Spleen (tissue), 13 donors: ENCODE data around the gene NFS1. TPM values are rescaled to one million over a fixed set of nuclear protein-coding genes. Genes with fewer than 3 reads are reported as not detected.
"Not testable (repeated sequence)": the region's sequence is repeated elsewhere in the genome, so short reads cannot be mapped to it uniquely, and the experiment has no call there.

Experiments used
- DNase-seq: peaks from one replicate; pipeline ENCODE4 v3.0.0-alpha.2; 2020
- H3K27ac ChIP-seq, 8 donors: fragments of 200-600 bp; sonication (generic) in 7 of 8; 1 replicate in 4 of 8; 2 replicates in 4 of 8; pipeline versions ENCODE4 v1.5.0 to v1.8.0; 2016 to 2021; ENCODE audit warnings: inconsistent platforms in 4 of 8, mild to moderate bottlenecking in 4 of 8, moderate library complexity in 1 of 8
- H3K27me3 ChIP-seq, 7 donors: fragments of 200-600 bp; sonication (generic) in 6 of 7; replicated peaks in 1 of 7; 1 replicate in 4 of 7; 2 replicates in 3 of 7; pipeline versions ENCODE4 v1.5.0 to v1.8.0; 2016 to 2021; ENCODE audit warnings: inconsistent platforms in 3 of 7, mild to moderate bottlenecking in 1 of 7
- H3K36me3 ChIP-seq, 6 donors: fragments of 200-600 bp; sonication (generic) in 5 of 6; 1 replicate in 4 of 6; 2 replicates in 2 of 6; pipeline versions ENCODE4 v1.5.0 to v1.8.0; 2016 to 2021; ENCODE audit warnings: inconsistent platforms in 2 of 6
- H3K4me1 ChIP-seq, 6 donors: fragments of 200-600 bp; sonication (generic) in 5 of 6; 1 replicate in 3 of 6; 2 replicates in 3 of 6; pipeline versions ENCODE4 v1.5.0 to v1.8.0; 2016 to 2021; ENCODE audit warnings: inconsistent platforms in 3 of 6
- H3K4me3 ChIP-seq, 8 donors: fragments of 200-600 bp; sonication (generic) in 7 of 8; 1 replicate in 4 of 8; 2 replicates in 4 of 8; pipeline versions ENCODE4 v1.5.0 to v1.8.0; 2016 to 2021; ENCODE audit warnings: inconsistent platforms in 4 of 8, mild to moderate bottlenecking in 4 of 8, moderate library complexity in 2 of 8
- H3K9me3 ChIP-seq, 8 donors: fragments of 200-600 bp; sonication (generic) in 7 of 8; 1 replicate in 4 of 8; 2 replicates in 4 of 8; pipeline versions ENCODE4 v1.5.0 to v1.8.0; 2016 to 2021; ENCODE audit warnings: inconsistent platforms in 4 of 8
- POLR2A ChIP-seq, 3 donors: fragments of 450-650 bp; IDR thresholded peaks; one replicate each; pipeline ENCODE4 v1.5.1; 2017; ENCODE audit warnings: antibody characterized with exemption in 3 of 3, mild to moderate bottlenecking in 1 of 3
- POLR2AphosphoS5 ChIP-seq, 3 donors: sonication (generic); formaldehyde crosslinking; IDR thresholded peaks; one replicate each; pipeline ENCODE4 v1.5.1; 2017; ENCODE audit warnings: antibody characterized with exemption in 3 of 3
- WGBS, 5 donors: extraction: QIAGEN DNeasy Blood & Tissue Kit in 3 of 5; methylation state at CpG; one replicate each; pipeline versions ENCODE4 v1.1.5 to v1.1.7; 2013 to 2018; 5-methylcytosine and 5-hydroxymethylcytosine counted together
- intact Hi-C: fragments of 100-400 bp; cut with DNase I; formaldehyde crosslinking; loops from one replicate; pipeline ENCODE4 v1.15.0; 2023; ENCODE audit warnings: low total_unique reads
- long read RNA-seq, 2 donors: transcript quantifications; one replicate each; lab custom pipeline, GENCODE V29; 2026
- polyA plus RNA-seq, 3 donors: library from polyadenylated mRNA; stranded (reverse); fragments of 200-250 nt; gene quantifications; one replicate each; pipeline ENCODE4 v1.2.1, GENCODE V29; 2013
- total RNA-seq, 7 donors: library from RNA; depleted of rRNA in 3 of 7; stranded (reverse); fragments of >200 nt in 3 of 7; fragmentation: NEBNext Ultra II Directional in 4 of 7; extraction: Animal tissue kit (Norgen Biotek cat#: 25700) in 4 of 7; gene quantifications; one replicate each; pipeline versions ENCODE4 v1.1.0 to v1.2.1, GENCODE V29; 2016 to 2021
- TF ChIP-seq, protein P1 (sequence below), 11 experiments: fragments of 200-600 bp in 7 of 11; fragments of 450-650 bp in 4 of 11; sonication (generic) in 4 of 11; IDR thresholded peaks in 8 of 11; conservative IDR thresholded peaks in 3 of 11; 1 replicate in 7 of 11; 2 replicates in 4 of 11; pipeline versions ENCODE4 v1.4.0 to v1.8.0; 2016 to 2021; ENCODE audit warnings: antibody characterized with exemption in 11 of 11, inconsistent platforms in 4 of 11, mild to moderate bottlenecking in 1 of 11
- donor health status: healthy with polysubstance abuse.
- donor health status: DM: no; HTN: no; CAD: no; lungs with moderate emphysema.
- donor health status: DM: no; HTN: no; CAD: no.
- donor health status: Bipolar disorder and iron deficiency.
- donor health status: healthy.
- donor health status: DM: no; HTN: no; CAD: no.
- donor health status: DM: yes; HTN: yes; CAD: no.

Gene NFS1
- total RNA-seq (10 to 100 TPM; 22.8 to 40.8 (median 25.6) TPM), polyA plus RNA-seq (10 to 100 TPM; 21.3 to 33.8 (median 29.7) TPM)
- long read RNA-seq, donor 1, partial matches to known transcripts = 158 of 222 reads
- long read RNA-seq, donor 1, other reads (novel, unspliced or antisense) = 61 of 222 reads
- long read RNA-seq, donor 2, partial matches to known transcripts = 0 of 4 reads
- long read RNA-seq, donor 2, other reads (novel, unspliced or antisense) = 0 of 4 reads

DNA sequence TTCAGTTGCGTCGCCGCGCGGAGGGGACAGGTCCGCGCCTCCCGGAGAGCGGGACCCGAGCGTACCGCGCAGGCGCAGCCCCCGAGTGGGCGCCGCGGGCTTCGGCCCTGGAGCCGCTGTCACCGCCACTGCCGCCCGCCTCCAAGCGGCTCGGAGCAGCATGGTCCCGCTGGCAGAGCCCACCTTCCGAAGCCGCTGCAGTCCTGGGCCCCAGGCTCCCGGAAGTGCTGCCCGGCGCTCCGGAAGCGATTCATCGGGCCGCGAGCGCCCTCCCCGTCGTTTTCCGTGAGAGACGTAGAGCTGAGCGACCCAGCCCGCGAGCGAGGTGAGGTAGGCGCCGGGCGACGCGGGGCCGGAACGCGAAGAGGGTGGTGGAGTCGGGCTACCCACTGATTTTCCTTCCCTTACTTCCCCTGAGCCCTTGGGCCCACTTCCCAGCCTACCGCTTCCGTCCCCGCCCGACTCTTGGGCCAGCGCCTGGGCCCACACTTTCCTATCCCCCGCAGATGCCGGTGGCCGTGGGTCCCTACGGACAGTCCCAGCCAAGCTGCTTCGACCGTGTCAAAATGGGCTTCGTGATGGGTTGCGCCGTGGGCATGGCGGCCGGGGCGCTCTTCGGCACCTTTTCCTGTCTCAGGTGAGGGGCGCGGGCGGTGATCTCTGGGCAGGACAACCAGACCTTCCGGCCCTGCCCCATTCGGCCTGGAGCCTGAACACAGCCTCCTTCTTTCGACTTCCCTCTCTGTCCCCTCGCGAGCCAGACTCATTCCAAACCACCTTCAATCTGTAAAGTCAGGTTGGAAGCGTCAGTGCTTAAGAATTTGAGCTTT is at the start of gene NFS1, which contains the start of gene ROMO1:
Gene NFS1 (minus strand): TSS at position 226 of the 830 bp plus-strand sequence. CDS start 64 bp downstream, at position 162.
Gene ROMO1 (plus strand): TSS at position 279 of the 830 bp plus-strand sequence. CDS start 228 bp downstream, at position 507.
- 0 to 2% (median 0%) methylated on average over 12 to 81 of the region's 81 CpGs for WGBS, 5 donors
- Histone ChIP-seq H3K4me1 (peaks cover 12 to 76% (median 44%) of the 10 kb centered on the region in 6 donors), H3K27me3 (no peaks in the 10 kb centered on the region), H3K4me3 (peak within 1 kb of the TSS; percentile 74 to 97 (median 94)), H3K36me3 (peaks cover 0 to 67% (median 44%) of the 10 kb centered on the region in 6 donors), H3K27ac (peak within 1 kb of the TSS; percentile 89 to 95 (median 92)), H3K9me3 (no peaks in the 10 kb centered on the region)
- TF ChIP-seq POLR2AphosphoS5 (IDR thresholded peaks at IDR 0.05) = peak; percentile 93 to 97 (median 94)
- peak in 2 of 3 donors; percentile 3 to 37 for TF ChIP-seq POLR2A (IDR thresholded peaks at IDR 0.05)
- TF ChIP-seq, protein P1, sequence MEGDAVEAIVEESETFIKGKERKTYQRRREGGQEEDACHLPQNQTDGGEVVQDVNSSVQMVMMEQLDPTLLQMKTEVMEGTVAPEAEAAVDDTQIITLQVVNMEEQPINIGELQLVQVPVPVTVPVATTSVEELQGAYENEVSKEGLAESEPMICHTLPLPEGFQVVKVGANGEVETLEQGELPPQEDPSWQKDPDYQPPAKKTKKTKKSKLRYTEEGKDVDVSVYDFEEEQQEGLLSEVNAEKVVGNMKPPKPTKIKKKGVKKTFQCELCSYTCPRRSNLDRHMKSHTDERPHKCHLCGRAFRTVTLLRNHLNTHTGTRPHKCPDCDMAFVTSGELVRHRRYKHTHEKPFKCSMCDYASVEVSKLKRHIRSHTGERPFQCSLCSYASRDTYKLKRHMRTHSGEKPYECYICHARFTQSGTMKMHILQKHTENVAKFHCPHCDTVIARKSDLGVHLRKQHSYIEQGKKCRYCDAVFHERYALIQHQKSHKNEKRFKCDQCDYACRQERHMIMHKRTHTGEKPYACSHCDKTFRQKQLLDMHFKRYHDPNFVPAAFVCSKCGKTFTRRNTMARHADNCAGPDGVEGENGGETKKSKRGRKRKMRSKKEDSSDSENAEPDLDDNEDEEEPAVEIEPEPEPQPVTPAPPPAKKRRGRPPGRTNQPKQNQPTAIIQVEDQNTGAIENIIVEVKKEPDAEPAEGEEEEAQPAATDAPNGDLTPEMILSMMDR (IDR thresholded peaks at IDR 0.05 in 8 of 11, conservative IDR thresholded peaks at IDR 0.05 in 3 of 11) = peak in 8 of 11 experiments; percentile 1 to 60 (median 37)
- DNase-seq = peak; percentile 96
- intact Hi-C loops = no loop called here

DNA sequence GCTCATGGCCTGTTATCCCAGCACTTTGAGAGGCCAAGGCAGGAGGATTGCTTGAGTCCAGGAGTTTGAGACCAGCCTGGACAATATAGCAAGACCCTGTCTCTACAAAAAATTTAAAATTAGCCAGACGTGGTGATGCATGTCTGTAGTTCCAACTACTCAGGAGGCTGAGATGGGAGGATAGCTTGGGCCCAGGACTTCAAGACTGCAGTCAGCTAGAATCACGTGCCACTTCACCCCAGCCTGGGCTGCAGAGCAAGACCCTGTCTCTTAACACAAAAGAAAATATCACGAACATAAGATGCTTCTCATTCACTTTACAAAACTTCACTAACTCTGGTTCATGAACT is 45.3 kb upstream of the NFS1 start:
- H3K27me3 ChIP-seq, DNase-seq, intact Hi-C loops, H3K9me3 ChIP-seq: not testable (repeated sequence)
- peaks cover 0 to 13% (median 12%) of the 10 kb centered on the region in 6 donors for H3K36me3 ChIP-seq
- 87 to 96% (median 91%) methylated on average over 3 of the region's 3 CpGs for WGBS, 5 donors
- H3K27ac ChIP-seq = peak overlapping the region; percentile 74 to 100 (median 100)
- peak overlapping the region in 1 of 8 donors; percentile 86 for H3K4me3 ChIP-seq
- peaks cover 20 to 43% (median 34%) of the 10 kb centered on the region in 6 donors for H3K4me1 ChIP-seq

DNA sequence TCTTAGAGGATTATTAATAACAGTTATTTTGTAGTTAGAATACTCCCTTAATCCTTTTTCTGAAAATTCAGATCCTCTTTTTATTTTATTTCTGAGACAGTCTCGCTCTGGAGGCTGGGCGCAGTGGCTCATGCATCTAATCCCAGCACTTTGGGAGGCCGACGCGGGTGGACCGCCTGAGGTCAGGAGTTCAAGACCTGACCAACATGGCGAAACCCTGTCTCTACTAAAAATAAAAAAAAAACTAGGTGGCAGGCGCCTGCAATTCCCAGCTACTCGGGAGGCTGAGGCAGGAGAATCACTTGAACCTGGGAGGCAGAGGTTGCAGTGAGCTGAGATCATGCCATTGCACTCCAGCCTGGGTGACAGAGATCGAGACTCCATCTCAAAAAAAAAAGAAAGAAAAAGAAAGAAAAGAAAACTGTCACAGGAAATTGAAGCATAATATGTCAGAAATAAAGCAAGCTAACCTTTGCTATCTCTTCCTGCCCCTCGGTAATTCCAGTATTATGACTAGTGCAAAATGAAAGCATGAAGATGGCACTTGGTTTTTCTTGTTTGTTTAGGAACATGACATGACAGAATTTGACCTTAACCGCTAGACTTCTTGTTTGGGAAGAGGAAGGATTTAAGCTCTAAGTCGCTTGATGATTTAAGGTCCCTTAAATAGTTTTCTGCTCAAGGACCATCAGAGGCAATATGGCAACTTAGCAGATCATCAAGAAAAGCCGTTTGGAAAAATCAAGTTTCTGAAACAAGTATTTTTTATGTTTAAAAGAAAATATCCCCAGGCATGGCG is 44.7 kb upstream of the NFS1 start:
- WGBS, 5 donors = 30 to 43% (median 33%) methylated on average over 15 of the region's 15 CpGs
- H3K4me1 ChIP-seq = peaks cover 26 to 49% (median 40%) of the 10 kb centered on the region in 6 donors
- peak; percentile 83 for DNase-seq
- no peaks in the 10 kb centered on the region for H3K27me3 ChIP-seq
- peak overlapping the region; percentile 74 to 100 (median 100) for H3K27ac ChIP-seq
- H3K36me3 ChIP-seq = peaks cover 0 to 19% (median 17%) of the 10 kb centered on the region in 6 donors
- H3K4me3 ChIP-seq = peak overlapping the region in 6 of 8 donors; percentile 9 to 86 (median 62)
- intact Hi-C loops = no loop called here
- H3K9me3 ChIP-seq = no peaks in the 10 kb centered on the region
- TF ChIP-seq, protein P1 (IDR thresholded peaks at IDR 0.05 in 8 of 11, conservative IDR thresholded peaks at IDR 0.05 in 3 of 11) = no peak
- TF ChIP-seq POLR2AphosphoS5 (IDR thresholded peaks at IDR 0.05) (peak in 1 of 3 donors; percentile 38), POLR2A (IDR thresholded peaks at IDR 0.05) (peak in 1 of 3 donors; percentile 17)
